ENCODE results near the gene ACVR1.
"Not testable (repeated sequence)": the region's sequence is repeated elsewhere in the genome, so short reads cannot be mapped to it uniquely, and the experiment has no call there.

Gene ACVR1

GRCh38 chr2:157733263-157733662, 142.9 kb downstream of the ACVR1 start:
- TF ChIP-seq, protein P1, sequence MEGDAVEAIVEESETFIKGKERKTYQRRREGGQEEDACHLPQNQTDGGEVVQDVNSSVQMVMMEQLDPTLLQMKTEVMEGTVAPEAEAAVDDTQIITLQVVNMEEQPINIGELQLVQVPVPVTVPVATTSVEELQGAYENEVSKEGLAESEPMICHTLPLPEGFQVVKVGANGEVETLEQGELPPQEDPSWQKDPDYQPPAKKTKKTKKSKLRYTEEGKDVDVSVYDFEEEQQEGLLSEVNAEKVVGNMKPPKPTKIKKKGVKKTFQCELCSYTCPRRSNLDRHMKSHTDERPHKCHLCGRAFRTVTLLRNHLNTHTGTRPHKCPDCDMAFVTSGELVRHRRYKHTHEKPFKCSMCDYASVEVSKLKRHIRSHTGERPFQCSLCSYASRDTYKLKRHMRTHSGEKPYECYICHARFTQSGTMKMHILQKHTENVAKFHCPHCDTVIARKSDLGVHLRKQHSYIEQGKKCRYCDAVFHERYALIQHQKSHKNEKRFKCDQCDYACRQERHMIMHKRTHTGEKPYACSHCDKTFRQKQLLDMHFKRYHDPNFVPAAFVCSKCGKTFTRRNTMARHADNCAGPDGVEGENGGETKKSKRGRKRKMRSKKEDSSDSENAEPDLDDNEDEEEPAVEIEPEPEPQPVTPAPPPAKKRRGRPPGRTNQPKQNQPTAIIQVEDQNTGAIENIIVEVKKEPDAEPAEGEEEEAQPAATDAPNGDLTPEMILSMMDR (IDR thresholded peaks at IDR 0.05) = no peak
- no peak for DNase-seq (ENCODE audit: low spot score)
- Histone ChIP-seq H3K4me3 (no peak overlapping the region), H3K27ac (no peak overlapping the region)

DNA sequence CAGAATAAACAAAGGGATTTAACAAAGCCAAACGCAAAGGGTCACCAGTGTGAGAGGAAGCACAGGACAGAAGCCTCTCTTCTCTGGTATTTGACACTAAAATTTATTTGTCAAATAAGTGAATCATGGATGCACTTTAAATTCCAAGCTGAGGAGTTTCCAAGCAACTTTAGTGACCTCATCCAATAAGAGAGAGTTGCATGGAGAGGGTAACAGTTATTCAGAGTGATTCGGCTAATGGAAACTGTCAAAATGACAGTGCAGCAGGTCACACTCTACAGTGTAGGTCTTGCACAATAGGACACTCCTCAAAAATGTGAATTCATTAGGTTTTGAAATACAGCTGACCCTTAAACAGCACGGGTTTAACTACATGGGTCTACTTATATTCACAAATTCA, 143.5 kb downstream of the ACVR1 start:
- DNase-seq (ENCODE audit: low spot score) = no peak
- TF ChIP-seq, protein P1 (IDR thresholded peaks at IDR 0.05) = no peak
- Histone ChIP-seq H3K4me3 (no peak overlapping the region), H3K27ac (no peak overlapping the region)

- no peak for DNase-seq (ENCODE audit: low spot score)
- H3K27ac ChIP-seq = no peak overlapping the region
- H3K4me3 ChIP-seq = no peak overlapping the region
- TF ChIP-seq, protein P1 (IDR thresholded peaks at IDR 0.05) = no peak
These were observed 148.4 kb downstream of the ACVR1 start for GRCh38 chr2:157727693-157728092.

- H3K4me3 ChIP-seq = no peak overlapping the region
- DNase-seq (ENCODE audit: low spot score) = no peak
- no peak overlapping the region for H3K27ac ChIP-seq
- TF ChIP-seq, protein P1 (IDR thresholded peaks at IDR 0.05) = no peak
These were observed 149.2 kb downstream of the ACVR1 start for GRCh38 chr2:157726946-157727345.

DNA sequence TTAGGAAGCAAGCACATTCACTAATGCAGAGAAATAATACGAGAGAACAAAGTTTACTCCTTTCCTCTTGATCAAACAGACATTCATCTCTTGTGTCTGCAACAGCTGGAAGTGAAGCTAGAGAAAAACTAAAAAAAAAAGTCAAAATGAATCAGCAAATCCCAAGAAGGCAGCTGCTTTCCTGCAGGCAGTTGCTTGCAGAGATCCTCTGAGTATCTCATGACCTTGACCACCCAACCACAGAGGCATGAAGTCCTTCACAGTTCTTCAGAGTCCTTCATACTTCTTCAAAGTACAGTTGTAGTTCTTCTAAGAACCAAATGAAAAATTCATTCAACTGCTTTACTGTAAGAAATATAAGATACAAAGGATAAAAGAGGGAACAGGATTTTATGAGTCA, 150.3 kb downstream of the ACVR1 start:
- no peak overlapping the region for H3K27ac ChIP-seq
- no peak overlapping the region for H3K4me3 ChIP-seq
- no peak for DNase-seq (ENCODE audit: low spot score)
- TF ChIP-seq, protein P1 (IDR thresholded peaks at IDR 0.05) = no peak

GRCh38 chr2:157722580-157723234, 153.4 kb downstream of the ACVR1 start:
- DNase-seq (ENCODE audit: low spot score) = no peak
- H3K27ac ChIP-seq = no peak overlapping the region
- TF ChIP-seq, protein P1 (IDR thresholded peaks at IDR 0.05) = no peak
- no peak overlapping the region for H3K4me3 ChIP-seq

DNA sequence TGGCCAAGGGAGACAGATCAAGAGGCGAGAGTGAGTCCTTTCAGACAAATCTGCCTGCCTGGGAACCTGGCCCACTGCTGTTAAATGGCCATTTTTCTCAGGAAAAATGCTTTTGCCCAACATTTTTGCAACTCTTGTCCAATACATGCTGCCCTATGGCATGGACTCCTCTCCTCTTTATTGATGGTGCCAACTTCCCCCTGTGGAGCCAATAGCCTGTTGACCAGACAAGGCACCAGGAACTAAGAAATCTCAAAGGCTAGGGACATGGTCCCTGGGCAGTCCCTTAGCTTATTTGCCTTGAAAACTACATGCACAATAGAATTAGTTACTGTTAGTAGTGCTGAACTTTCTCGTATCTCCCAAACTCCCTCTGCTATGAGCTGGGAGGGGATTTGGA, 155.6 kb downstream of the ACVR1 start:
- DNase-seq (ENCODE audit: low spot score) = no peak
- TF ChIP-seq, protein P1 (IDR thresholded peaks at IDR 0.05) = no peak

DNA sequence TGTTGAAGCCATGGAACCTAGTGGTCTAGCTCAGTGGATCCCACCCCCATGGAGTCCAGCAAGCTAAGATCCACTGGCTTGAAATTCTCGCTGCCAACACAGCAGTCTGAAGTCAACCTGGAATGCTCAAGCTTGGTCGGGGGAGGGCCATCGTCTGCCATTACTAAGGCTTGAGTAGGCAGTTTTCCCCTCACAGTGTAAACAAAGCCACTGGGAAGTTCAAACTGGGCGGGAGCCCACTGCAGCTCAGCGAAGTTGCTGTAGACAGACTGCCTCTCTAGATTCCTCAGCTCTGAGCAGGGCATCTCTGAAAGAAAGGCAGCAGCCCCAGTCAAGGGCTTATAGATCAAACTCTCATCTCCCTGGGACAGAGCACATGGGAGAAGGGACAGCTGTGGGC, 171.5 kb downstream of the ACVR1 start:
- not testable (repeated sequence) for H3K27ac ChIP-seq; H3K4me3 ChIP-seq; DNase-seq (ENCODE audit: low spot score)

More for the DNA sequence above, 155.6 kb downstream of the ACVR1 start:
- H3K27ac ChIP-seq = no peak overlapping the region
- no peak overlapping the region for H3K4me3 ChIP-seq

GRCh38 chr2:157704148-157704547, 172.0 kb downstream of the ACVR1 start:
- DNase-seq (ENCODE audit: low spot score); H3K27ac ChIP-seq: not testable (repeated sequence)

More at GRCh38 chr2:157704148-157704547, 172.0 kb downstream of the ACVR1 start:
- not testable (repeated sequence) for H3K4me3 ChIP-seq
